Head of caudate nucleus (tissue), 42 donors: Measurements from ENCODE around the gene ADAM10.
A peak's percentile ranks its signal among the peaks of the same experiment; 100 is the strongest.

Source experiments
- DNase-seq, 42 donors: peaks; one replicate each; pipeline versions ENCODE4 v3.0.0 to v3.0.0-alpha.2; 2020 to 2021; ENCODE audit warnings: mixed read lengths in 7 of 42
- intact Hi-C: fragments of 100-400 bp; cut with DNase I; formaldehyde crosslinking; loops from one replicate; pipeline ENCODE4 v1.15.0; 2022

Gene ADAM10

GRCh38 chr15:58571491-58571890 is 178.0 kb downstream of the ADAM10 start:
- DNase-seq = peak in 1 of 42 donors; percentile 23
- intact Hi-C loops = no loop called here

- DNase-seq = peak in 1 of 42 donors; percentile 7
Measured at GRCh38 chr15:58569455-58569854, 180.1 kb downstream of the ADAM10 start.

GRCh38 chr15:58568157-58568571 is 181.3 kb downstream of the ADAM10 start:
- intact Hi-C loops = no loop called here
- peak in 11 of 42 donors; percentile 30 to 63 (median 36) for DNase-seq

More at GRCh38 chr15:58569455-58569854, 180.1 kb downstream of the ADAM10 start:
- intact Hi-C loops = no loop called here

GRCh38 chr15:58566029-58566428 is 183.5 kb downstream of the ADAM10 start:
- peak in 3 of 42 donors; percentile 13 to 34 (median 17) for DNase-seq
- intact Hi-C loops = no loop called here

GRCh38 chr15:58565619-58566018 is 183.9 kb downstream of the ADAM10 start:
- intact Hi-C loops = no loop called here
- DNase-seq = peak in 1 of 42 donors; percentile 1

GRCh38 chr15:58564981-58565380 is 184.5 kb downstream of the ADAM10 start:
- DNase-seq = peak in 3 of 42 donors; percentile 7 to 31 (median 14)
- intact Hi-C loops = no loop called here

- intact Hi-C loops = no loop called here
- peak in 3 of 42 donors; percentile 3 to 34 (median 17) for DNase-seq
Measured at GRCh38 chr15:58562135-58562534, 187.4 kb downstream of the ADAM10 start.

GRCh38 chr15:58561321-58561720 is 188.2 kb downstream of the ADAM10 start:
- DNase-seq = no peak
- intact Hi-C loops = no loop called here

GRCh38 chr15:58559904-58560588 is 189.5 kb downstream of the ADAM10 start:
- no peak for DNase-seq
- intact Hi-C loops = no loop called here

- intact Hi-C loops = no loop called here
Measured at GRCh38 chr15:58558777-58559176, 190.7 kb downstream of the ADAM10 start.

GRCh38 chr15:58556541-58556940 is 193.0 kb downstream of the ADAM10 start:
- intact Hi-C loops = no loop called here
- DNase-seq = peak in 2 of 42 donors; percentile 11 to 59

More at GRCh38 chr15:58558777-58559176, 190.7 kb downstream of the ADAM10 start:
- peak in 1 of 42 donors; percentile 13 for DNase-seq

GRCh38 chr15:58556028-58556361 is 193.5 kb downstream of the ADAM10 start:
- intact Hi-C loops = no loop called here
- peak in 1 of 42 donors; percentile 23 for DNase-seq

- peak in 1 of 42 donors; percentile 40 for DNase-seq
- intact Hi-C loops = no loop called here
Measured at GRCh38 chr15:58555162-58556027, 194.1 kb downstream of the ADAM10 start.

- intact Hi-C loops = no loop called here
- peak in 3 of 42 donors; percentile 10 to 42 (median 30) for DNase-seq
Measured at GRCh38 chr15:58554758-58555157, 194.7 kb downstream of the ADAM10 start.

- peak in 1 of 42 donors; percentile 21 for DNase-seq
Measured at GRCh38 chr15:58553365-58553918, 196.1 kb downstream of the ADAM10 start.

GRCh38 chr15:58552505-58553364 is 196.8 kb downstream of the ADAM10 start:
- peak in 2 of 42 donors; percentile 31 to 40 for DNase-seq
- intact Hi-C loops = no loop called here

More at GRCh38 chr15:58553365-58553918, 196.1 kb downstream of the ADAM10 start:
- intact Hi-C loops = no loop called here

GRCh38 chr15:58551764-58552504 is 197.6 kb downstream of the ADAM10 start:
- peak in 17 of 42 donors; percentile 9 to 69 (median 41) for DNase-seq
- intact Hi-C loops = no loop called here
